Esophagus mucosa (tissue), 1 donor: Measurements from ENCODE around the gene RBM38. TPM values are rescaled to one million over a fixed set of nuclear protein-coding genes. Genes with fewer than 3 reads are reported as not detected.

ENCODE experiments used
- ATAC-seq: fragments of 200-7000 bp; cut with Tn5 transposase; one replicate; pipeline ENCODE4 v1.9.1; 2020
- total RNA-seq: library from RNA; stranded (reverse); gene quantifications from one replicate; pipeline ENCODE4 v1.2.4, GENCODE V29; 2023
- donor health status: DM: yes; HTN: yes; CAD: no.

The RBM38 gene
- total RNA-seq, 1 donor from 2014 or later: 12.3 TPM

DNA sequence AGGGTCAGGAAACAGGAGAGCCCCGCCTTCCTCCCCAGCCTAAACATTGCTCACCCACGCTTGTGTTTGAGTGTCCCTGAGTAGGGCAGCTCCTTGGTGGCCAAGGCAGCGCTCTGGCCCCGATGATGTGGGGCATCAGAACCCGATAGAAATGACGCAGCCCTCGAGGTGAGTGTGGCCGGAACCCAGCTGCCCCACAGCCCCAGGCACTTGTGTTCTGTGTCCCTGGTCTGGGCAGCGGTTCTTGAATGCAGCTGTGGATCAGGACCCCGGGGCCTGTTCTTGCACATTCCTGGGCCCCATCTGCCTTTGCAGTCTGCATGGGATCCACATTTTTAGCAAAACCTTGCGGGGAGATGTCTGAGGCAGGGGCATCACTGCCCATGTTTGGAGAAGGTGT, 12.8 kb downstream of the RBM38 start:
- ATAC-seq: no peak

GRCh38 chr20:57404419-57405072, 13.3 kb downstream of the RBM38 start:
- ATAC-seq: no peak

DNA sequence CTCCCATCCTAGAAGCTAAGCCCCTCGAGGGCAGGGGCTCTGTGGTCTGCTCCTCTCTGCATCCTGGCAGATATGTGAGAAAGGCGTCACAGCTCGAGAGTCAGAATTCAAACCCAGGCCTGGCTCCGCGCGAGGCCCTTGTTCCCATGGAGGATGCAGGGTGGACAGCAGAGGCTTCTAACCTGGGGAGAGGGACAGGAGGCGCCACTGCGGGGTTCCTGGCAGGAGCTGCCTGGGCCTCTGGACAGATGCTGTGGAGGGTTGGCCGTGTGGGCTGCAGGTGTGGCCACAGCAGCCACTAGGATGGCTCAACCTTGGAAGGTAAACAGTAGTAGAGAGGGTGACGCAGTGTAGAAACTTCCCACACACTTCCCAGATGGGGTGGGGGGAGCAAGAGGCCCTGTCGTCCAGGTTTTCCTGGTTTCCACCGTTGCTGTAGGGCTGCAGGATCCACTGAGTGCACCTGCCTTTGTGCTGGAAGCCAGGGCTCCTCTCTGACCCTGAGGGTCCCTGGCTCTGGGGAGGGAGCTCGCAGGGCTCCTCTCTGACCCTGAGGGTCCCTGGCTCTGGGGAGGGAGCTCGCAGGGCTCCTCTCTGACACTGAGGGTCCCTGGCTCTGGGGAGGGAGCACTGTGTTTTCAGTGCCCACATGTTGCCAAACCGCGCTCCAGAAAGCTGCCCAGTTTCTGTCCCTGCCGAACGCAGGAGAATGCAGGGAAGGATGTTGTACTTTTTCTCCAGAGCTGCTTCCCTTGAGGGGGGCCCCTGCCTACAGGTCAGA, 14.2 kb downstream of the RBM38 start:
- ATAC-seq: no peak

DNA sequence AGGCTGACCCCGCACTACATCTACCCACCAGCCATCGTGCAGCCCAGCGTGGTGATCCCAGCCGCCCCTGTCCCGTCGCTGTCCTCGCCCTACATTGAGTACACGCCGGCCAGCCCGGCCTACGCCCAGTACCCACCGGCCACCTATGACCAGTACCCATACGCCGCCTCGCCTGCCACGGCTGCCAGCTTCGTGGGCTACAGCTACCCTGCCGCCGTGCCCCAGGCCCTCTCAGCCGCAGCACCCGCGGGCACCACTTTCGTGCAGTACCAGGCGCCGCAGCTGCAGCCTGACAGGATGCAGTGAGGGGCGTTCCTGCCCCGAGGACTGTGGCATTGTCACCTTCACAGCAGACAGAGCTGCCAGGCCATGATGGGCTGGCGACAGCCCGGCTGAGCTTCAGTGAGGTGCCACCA, 16.4 kb downstream of the RBM38 start:
- ATAC-seq: no peak

- ATAC-seq: no peak
Observed at GRCh38 chr20:57408131-57408530, 16.9 kb downstream of the RBM38 start.

- no peak for ATAC-seq
Observed at GRCh38 chr20:57408536-57409233, 17.5 kb downstream of the RBM38 start.

DNA sequence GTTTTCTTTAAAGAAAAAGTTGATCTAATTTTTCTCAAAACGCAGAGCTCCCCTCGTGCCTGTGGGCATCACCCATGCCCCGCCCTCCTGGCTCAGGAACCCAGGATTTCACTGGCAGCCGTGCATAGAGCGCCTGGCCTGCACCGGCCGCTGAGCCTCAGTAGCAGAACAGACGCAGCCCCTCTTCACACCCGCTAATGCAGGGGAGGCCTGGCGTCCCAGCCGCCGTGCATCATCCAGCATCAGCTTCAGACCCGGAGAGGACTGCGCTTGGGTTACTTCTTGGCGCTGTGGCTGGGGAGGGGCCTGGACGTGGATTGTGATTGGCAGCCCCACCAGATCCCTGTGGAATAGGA, 18.1 kb downstream of the RBM38 start:
- ATAC-seq: no peak

DNA sequence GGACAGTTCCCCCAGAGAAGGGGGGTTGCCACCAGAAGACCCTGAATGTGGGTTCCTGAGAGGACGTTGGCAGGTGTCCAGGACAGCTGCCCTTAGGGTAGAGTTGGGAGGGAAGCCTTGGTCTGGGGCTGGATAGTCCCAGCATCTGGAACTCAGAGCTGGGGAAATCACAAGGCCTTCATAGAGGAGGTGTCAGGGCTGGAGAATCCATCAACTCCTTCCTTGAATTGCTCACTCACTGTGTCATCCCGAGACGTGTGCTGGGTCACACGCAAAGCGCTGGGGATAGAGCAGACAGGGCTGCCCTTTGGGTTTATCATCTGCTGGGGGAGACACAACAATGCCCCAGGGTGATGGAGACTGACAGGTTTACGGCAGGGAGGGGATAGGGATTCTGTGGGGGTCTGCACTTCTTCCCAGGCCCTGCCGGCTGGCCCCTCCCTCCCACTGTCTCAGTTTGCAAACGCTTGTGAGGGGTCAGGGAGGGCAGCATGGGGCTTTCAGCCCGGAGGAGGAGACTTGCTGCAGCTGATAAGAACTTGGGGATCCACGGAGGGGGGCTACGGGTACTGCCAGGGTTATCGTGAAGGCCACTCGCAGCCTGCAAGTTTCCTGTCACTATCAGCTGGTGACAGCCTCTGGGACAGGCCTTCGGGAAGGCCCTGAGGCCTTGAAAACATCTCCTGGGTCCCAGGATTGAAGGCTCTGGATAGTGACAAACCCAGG, 18.6 kb downstream of the RBM38 start:
- ATAC-seq: no peak

GRCh38 chr20:57410398-57410920, 19.3 kb downstream of the RBM38 start:
- ATAC-seq: no peak

DNA sequence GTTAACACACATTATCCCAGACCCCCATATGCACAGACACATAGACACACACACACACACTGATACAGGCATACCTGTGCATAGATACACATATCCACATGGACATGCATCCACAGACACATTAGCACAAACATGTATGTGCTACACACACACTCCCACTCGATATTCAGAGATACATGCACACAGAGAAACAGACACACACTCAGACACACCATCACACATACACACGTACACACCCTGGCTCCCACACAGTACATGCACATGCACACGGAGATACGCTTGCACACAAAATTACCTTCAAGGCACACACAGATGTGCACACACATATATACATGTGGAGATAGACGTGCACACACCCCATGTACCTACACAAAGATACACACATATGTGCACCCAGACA, 19.7 kb downstream of the RBM38 start:
- ATAC-seq: no peak

DNA sequence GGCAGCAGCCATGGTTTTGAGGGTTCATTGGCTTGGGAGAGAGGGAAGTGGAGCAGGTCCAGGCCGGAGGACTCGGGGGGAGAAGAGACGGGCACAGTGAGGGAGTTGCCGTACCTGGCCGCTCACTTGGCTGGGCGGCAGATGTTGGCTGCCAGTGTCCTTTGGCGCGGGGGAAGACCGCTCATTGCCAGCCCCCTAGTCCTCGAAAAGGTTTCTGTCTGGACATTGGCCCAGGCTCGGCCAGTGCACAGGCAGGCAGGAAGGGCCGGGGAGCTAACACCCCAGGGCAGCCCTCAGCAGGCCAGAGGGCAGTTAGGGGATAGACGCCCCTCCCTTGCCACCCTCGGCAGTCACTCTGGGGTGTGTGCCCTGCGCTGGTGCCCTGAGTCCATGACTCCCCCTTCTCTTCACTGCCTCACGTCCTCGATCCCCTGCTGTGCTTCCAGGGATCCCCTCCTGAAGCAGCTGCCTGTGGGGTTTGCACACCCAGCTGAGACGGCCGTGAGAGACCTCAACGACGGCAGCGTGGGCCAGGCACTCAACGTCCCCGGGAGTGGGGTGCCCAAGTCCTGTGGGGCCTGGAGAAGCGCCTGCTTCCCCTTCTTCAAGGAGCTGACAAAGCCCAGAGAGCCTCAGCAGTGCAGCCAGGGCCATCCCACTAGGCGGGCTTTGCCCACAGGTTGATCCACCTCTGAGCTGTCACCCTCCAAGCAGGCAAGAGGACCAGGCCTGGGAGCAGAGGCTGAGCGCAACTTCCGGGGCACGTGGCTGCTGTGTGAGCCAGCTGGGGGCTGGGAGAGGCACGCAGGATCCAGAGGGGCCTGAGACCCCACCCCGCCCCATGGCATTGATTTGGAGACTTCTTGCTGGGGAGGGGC, 20.4 kb downstream of the RBM38 start:
- ATAC-seq: no peak

DNA sequence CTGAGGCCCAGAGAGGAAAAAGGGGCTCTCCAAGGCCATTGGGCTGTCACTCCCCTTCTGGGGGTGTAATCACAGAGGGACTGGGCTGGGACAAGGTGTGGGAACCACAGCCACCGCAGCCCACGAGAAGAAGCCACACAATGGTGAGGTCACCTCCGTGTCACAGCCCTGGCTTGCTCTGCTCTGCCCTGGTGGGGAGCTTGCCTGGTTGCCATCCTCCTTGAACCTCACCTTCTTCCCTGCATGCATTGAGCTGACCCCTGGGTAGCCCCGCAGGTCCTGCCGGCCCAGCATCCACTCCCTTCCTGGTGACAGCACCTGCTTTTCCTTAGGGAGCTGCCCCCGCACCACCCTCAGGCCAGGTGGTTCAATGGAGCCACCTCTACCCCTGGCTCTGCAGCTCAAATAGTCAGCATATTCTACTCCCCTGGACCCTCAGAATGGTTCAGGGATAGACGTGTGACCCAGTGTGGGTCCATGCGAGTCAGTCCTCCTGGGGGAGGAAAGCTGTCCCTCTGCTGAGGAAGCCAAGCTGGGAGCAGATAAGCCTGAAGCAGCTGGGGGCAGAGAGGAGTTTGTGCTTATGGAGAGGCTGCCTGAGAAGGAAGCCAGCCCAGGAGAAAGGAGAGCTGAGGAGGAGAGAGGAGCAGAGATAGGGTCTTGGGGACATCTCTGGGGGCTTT, 21.3 kb downstream of the RBM38 start:
- ATAC-seq: no peak

DNA sequence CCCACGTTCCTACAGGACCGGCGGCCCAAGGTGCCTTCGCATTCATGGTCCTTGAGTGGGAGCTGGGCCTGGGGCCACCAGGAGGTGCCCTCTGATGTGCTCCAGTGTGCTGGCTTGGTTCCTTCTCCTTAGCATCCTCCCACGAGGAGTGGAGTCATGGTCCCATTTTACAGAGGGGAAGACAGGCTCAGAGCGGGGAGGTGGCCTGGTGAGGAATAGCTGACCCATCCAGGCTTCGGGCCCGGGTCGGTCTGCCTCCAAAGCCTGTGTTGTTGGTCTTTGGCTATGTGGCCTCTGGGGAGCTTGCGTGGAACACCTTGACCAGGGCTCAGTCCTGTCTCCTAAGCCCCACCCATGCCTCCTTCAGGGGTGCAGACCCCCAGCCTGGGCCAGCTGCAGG, 22.8 kb downstream of the RBM38 start:
- no peak for ATAC-seq

- no peak for ATAC-seq
Observed at GRCh38 chr20:57414867-57415592, 23.8 kb downstream of the RBM38 start.

GRCh38 chr20:57415771-57416170, 24.6 kb downstream of the RBM38 start:
- ATAC-seq: peak; percentile 55

DNA sequence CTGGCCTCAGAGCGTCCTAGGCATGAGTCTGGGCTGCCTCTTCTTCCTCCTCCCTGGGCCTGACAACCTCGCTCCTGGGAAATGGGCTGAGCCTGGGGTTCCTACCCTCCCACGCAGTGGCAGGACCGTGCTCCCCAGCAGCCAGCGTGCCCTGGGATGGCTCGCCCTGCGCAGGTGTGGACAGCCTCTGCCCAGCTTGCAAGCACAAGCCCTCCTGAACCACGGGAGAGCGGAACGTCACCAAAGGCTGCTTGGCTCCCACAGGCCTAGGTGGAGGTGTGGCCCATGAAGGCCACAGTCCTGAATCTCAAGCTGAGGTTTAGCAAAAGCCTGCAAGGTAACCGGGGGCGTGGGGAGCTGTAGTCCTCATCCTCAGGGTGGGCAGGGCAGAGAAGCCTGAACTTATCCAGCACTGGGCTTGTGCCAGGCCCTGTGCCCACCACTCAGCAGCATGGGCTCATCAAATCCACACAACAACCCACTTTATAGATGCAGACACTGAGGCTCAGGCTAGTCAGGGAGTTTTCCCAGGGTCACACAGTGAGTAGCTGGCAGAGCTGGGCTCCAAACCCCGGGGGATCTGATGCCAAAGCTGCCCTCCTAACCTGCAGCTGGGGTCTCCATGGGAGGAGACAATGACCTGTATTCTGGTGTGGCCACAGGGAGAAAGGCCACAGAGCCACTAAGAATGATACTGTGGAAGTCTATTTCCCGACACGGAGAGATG, 25.3 kb downstream of the RBM38 start:
- ATAC-seq: no peak

GRCh38 chr20:57417051-57417689, 26.0 kb downstream of the RBM38 start:
- no peak for ATAC-seq

GRCh38 chr20:57417830-57418780, 26.9 kb downstream of the RBM38 start:
- no peak for ATAC-seq
